NCI-H748 (cell line): ENCODE measurements around the gene HCRT.
"Not testable (repeated sequence)": the region's sequence is repeated elsewhere in the genome, so short reads cannot be mapped to it uniquely, and the experiment has no call there.

Experiments
- DNase-seq: peaks from one replicate; lab custom pipeline; 2025; ENCODE audit not compliant: unreplicated experiment; lab: John Stamatoyannopoulos, UW

The HCRT gene

GRCh38 chr17:42142371-42142896 lies 42.8 kb downstream of the HCRT start:
- no peak for DNase-seq

GRCh38 chr17:42141382-42141781 lies 43.9 kb downstream of the HCRT start:
- no peak for DNase-seq

- not testable (repeated sequence) for DNase-seq
Observed at GRCh38 chr17:42140690-42141089, 44.6 kb downstream of the HCRT start.

- no peak for DNase-seq
Observed at GRCh38 chr17:42138749-42139492, 46.3 kb downstream of the HCRT start.

GRCh38 chr17:42136654-42137051 lies 48.6 kb downstream of the HCRT start:
- DNase-seq, result no peak

- peak; percentile 70 for DNase-seq
Observed at GRCh38 chr17:42135664-42136653, 49.3 kb downstream of the HCRT start.

- no peak for DNase-seq
Observed at GRCh38 chr17:42135151-42135550, 50.1 kb downstream of the HCRT start.
